ENCODE data around the gene TRAF1. TPM values are rescaled to one million over a fixed set of nuclear protein-coding genes. Genes with fewer than 3 reads are reported as not detected.

The TRAF1 gene
- total RNA-seq, 4 donors from 2014 or later: 1.2 to 14.3 (median 7.1) TPM

DNA sequence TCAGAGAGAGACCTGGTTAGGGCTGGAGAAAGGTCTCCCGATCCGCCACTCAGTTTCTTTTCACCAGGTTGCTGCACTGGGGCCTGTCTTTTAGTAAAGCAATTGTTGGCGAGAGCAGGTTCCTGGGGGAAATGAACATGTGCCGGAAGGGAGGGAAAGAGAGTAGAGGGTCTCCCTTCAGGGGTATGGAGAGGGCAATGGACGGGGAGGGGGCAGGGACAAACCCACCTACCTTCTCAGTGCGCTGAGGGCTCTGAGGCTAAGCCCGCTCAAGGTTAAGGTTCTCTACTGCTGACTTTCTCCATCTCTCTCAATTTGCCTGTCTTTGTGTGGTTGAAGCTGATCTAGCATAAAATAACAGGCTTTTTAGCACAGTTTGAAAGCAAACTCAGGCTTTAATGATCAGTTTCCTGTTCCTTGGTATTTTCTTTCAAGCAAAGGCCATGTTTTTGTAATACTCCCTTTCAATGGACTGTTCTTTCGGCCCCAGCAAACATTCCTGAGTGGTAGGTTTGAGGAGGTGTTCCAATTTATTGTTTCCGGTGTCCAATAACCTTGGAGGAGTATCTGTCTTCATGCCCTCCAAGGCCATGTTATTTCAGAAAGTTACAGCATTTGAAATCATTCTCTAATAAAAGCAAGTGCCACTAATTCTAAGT, 25.5 kb upstream of the TRAF1 start:
- 90 to 93% methylated on average over 5 to 9 of the region's 9 CpGs for WGBS, 2 donors (ENCODE audit: low coverage in 1 of 2)
- Histone ChIP-seq H3K27me3 (no peaks in the 10 kb centered on the region), H3K9me3 (no peaks in the 10 kb centered on the region), H3K36me3 (peaks cover 0 to 13% of the 10 kb centered on the region in 2 donors), H3K27ac (no peak overlapping the region), H3K4me3 (no peak overlapping the region), H3K4me1 (peaks cover 0 to 7% (median 4%) of the 10 kb centered on the region in 3 donors)
- TF ChIP-seq POLR2A (IDR thresholded peaks at IDR 0.05) (no peak), EP300 (IDR thresholded peaks at IDR 0.05) (no peak), POLR2AphosphoS5 (IDR thresholded peaks at IDR 0.05) (no peak), CTCF (IDR thresholded peaks at IDR 0.05) (no peak)
- ATAC-seq: no peak

- no peak for TF ChIP-seq POLR2A (IDR thresholded peaks at IDR 0.05)
- TF ChIP-seq POLR2AphosphoS5 (IDR thresholded peaks at IDR 0.05): peak; percentile 7
- Histone ChIP-seq H3K4me1 (peaks cover 0 to 7% (median 4%) of the 10 kb centered on the region in 3 donors), H3K9me3 (no peaks in the 10 kb centered on the region), H3K36me3 (peaks cover 0 to 13% of the 10 kb centered on the region in 2 donors), H3K4me3 (no peak overlapping the region), H3K27me3 (no peaks in the 10 kb centered on the region), H3K27ac (peak overlapping the region; percentile 39 to 68 (median 64))
- 55 to 60% methylated on average over 5 to 8 of the region's 8 CpGs for WGBS, 2 donors (ENCODE audit: low coverage in 1 of 2)
- peak; percentile 73 for ATAC-seq
Measured at GRCh38 chr9:120950421-120951388, 24.1 kb upstream of the TRAF1 start.

DNA sequence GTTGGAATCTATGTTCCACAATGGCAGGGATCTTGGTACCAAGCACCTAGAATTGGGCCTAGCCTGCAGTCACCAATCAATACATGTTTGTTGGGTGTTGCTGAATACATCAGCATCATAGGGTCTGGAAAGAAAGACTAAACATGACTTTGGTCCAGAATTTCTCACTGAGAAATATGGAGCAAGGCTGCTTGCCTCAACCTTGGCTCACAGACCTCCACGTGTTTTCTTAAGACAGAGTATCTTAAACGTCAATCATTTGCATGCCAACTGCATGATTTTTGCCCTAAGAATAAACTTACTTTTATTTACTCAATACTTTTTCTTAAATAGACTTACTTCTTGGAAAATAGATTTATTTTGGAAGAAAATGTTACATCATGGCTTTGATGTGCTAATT, 22.7 kb upstream of the TRAF1 start:
- Histone ChIP-seq H3K27me3 (no peaks in the 10 kb centered on the region), H3K4me3 (no peak overlapping the region), H3K27ac (no peak overlapping the region), H3K4me1 (peaks cover 0 to 9% (median 4%) of the 10 kb centered on the region in 3 donors), H3K9me3 (no peaks in the 10 kb centered on the region), H3K36me3 (peaks cover 0 to 13% of the 10 kb centered on the region in 2 donors)
- TF ChIP-seq EP300 (IDR thresholded peaks at IDR 0.05) (no peak), POLR2AphosphoS5 (IDR thresholded peaks at IDR 0.05) (no peak), POLR2A (IDR thresholded peaks at IDR 0.05) (no peak)
- no peak for ATAC-seq
- WGBS, 2 donors (ENCODE audit: low coverage in 1 of 2): 82 to 86% methylated on average over 2 of the region's 2 CpGs

- no peaks in the 10 kb centered on the region for H3K27me3 ChIP-seq
- peaks cover 0 to 13% of the 10 kb centered on the region in 2 donors for H3K36me3 ChIP-seq
- no peak overlapping the region for H3K27ac ChIP-seq
- no peaks in the 10 kb centered on the region for H3K9me3 ChIP-seq
- H3K4me3 ChIP-seq: no peak overlapping the region
- TF ChIP-seq EP300 (IDR thresholded peaks at IDR 0.05): no peak
- TF ChIP-seq CTCF (IDR thresholded peaks at IDR 0.05): no peak
- no peak for TF ChIP-seq POLR2A (IDR thresholded peaks at IDR 0.05)
- TF ChIP-seq POLR2AphosphoS5 (IDR thresholded peaks at IDR 0.05): no peak
- no peak for ATAC-seq
- peaks cover 0 to 14% (median 4%) of the 10 kb centered on the region in 3 donors for H3K4me1 ChIP-seq
- WGBS, 2 donors (ENCODE audit: low coverage in 1 of 2): 90 to 100% methylated on average over 1 of the region's 1 CpG
Measured at GRCh38 chr9:120948824-120949223, 22.2 kb upstream of the TRAF1 start.

GRCh38 chr9:120947222-120947621, 20.6 kb upstream of the TRAF1 start:
- TF ChIP-seq POLR2AphosphoS5 (IDR thresholded peaks at IDR 0.05) (no peak), CTCF (IDR thresholded peaks at IDR 0.05) (no peak), POLR2A (IDR thresholded peaks at IDR 0.05) (no peak), EP300 (IDR thresholded peaks at IDR 0.05) (no peak)
- 79 to 100% methylated on average over 2 of the region's 2 CpGs for WGBS, 2 donors (ENCODE audit: low coverage in 1 of 2)
- Histone ChIP-seq H3K27me3 (no peaks in the 10 kb centered on the region), H3K27ac (no peak overlapping the region), H3K9me3 (no peaks in the 10 kb centered on the region), H3K4me3 (no peak overlapping the region), H3K36me3 (no peaks in the 10 kb centered on the region), H3K4me1 (peaks cover 0 to 30% (median 10%) of the 10 kb centered on the region in 3 donors)
- no peak for ATAC-seq
